Spleen (tissue), 11 donors: ENCODE results near the gene ADAMTS14. TPM values are rescaled to one million over a fixed set of nuclear protein-coding genes. Genes with fewer than 3 reads are reported as not detected.

ENCODE experiments used
- DNase-seq: peaks from one replicate; pipeline ENCODE4 v3.0.0-alpha.2; 2020
- H3K27ac ChIP-seq, 8 donors: fragments of 200-600 bp; sonication (generic) in 7 of 8; 1 replicate in 4 of 8; 2 replicates in 4 of 8; pipeline versions ENCODE4 v1.5.0 to v1.8.0; 2016 to 2021; ENCODE audit warnings: inconsistent platforms in 4 of 8, mild to moderate bottlenecking in 4 of 8, moderate library complexity in 1 of 8
- H3K27me3 ChIP-seq, 7 donors: fragments of 200-600 bp; sonication (generic) in 6 of 7; replicated peaks in 1 of 7; 1 replicate in 4 of 7; 2 replicates in 3 of 7; pipeline versions ENCODE4 v1.5.0 to v1.8.0; 2016 to 2021; ENCODE audit warnings: inconsistent platforms in 3 of 7, mild to moderate bottlenecking in 1 of 7
- H3K36me3 ChIP-seq, 6 donors: fragments of 200-600 bp; sonication (generic) in 5 of 6; 1 replicate in 4 of 6; 2 replicates in 2 of 6; pipeline versions ENCODE4 v1.5.0 to v1.8.0; 2016 to 2021; ENCODE audit warnings: inconsistent platforms in 2 of 6
- H3K4me1 ChIP-seq, 6 donors: fragments of 200-600 bp; sonication (generic) in 5 of 6; 1 replicate in 3 of 6; 2 replicates in 3 of 6; pipeline versions ENCODE4 v1.5.0 to v1.8.0; 2016 to 2021; ENCODE audit warnings: inconsistent platforms in 3 of 6
- H3K4me3 ChIP-seq, 8 donors: fragments of 200-600 bp; sonication (generic) in 7 of 8; 1 replicate in 4 of 8; 2 replicates in 4 of 8; pipeline versions ENCODE4 v1.5.0 to v1.8.0; 2016 to 2021; ENCODE audit warnings: inconsistent platforms in 4 of 8, mild to moderate bottlenecking in 4 of 8, moderate library complexity in 2 of 8
- H3K9me3 ChIP-seq, 8 donors: fragments of 200-600 bp; sonication (generic) in 7 of 8; 1 replicate in 4 of 8; 2 replicates in 4 of 8; pipeline versions ENCODE4 v1.5.0 to v1.8.0; 2016 to 2021; ENCODE audit warnings: inconsistent platforms in 4 of 8
- CTCF ChIP-seq, 11 experiments: fragments of 200-600 bp in 7 of 11; fragments of 450-650 bp in 4 of 11; sonication (generic) in 4 of 11; IDR thresholded peaks in 8 of 11; conservative IDR thresholded peaks in 3 of 11; 1 replicate in 7 of 11; 2 replicates in 4 of 11; pipeline versions ENCODE4 v1.4.0 to v1.8.0; 2016 to 2021; ENCODE audit warnings: antibody characterized with exemption in 11 of 11, inconsistent platforms in 4 of 11, mild to moderate bottlenecking in 1 of 11
- POLR2A ChIP-seq, 3 donors: fragments of 450-650 bp; IDR thresholded peaks; one replicate each; pipeline ENCODE4 v1.5.1; 2017; ENCODE audit warnings: antibody characterized with exemption in 3 of 3, mild to moderate bottlenecking in 1 of 3
- POLR2AphosphoS5 ChIP-seq, 3 donors: sonication (generic); formaldehyde crosslinking; IDR thresholded peaks; one replicate each; pipeline ENCODE4 v1.5.1; 2017; ENCODE audit warnings: antibody characterized with exemption in 3 of 3
- WGBS, 5 donors: extraction: QIAGEN DNeasy Blood & Tissue Kit in 3 of 5; methylation state at CpG; one replicate each; pipeline versions ENCODE4 v1.1.5 to v1.1.7; 2013 to 2018; 5-methylcytosine and 5-hydroxymethylcytosine counted together
- intact Hi-C: fragments of 100-400 bp; cut with DNase I; formaldehyde crosslinking; loops from one replicate; pipeline ENCODE4 v1.15.0; 2023; ENCODE audit warnings: low total_unique reads
- polyA plus RNA-seq, 3 donors: library from polyadenylated mRNA; stranded (reverse); fragments of 200-250 nt; gene quantifications; one replicate each; pipeline ENCODE4 v1.2.1, GENCODE V29; 2013
- small RNA-seq, 4 donors: library from RNA; depleted of rRNA; stranded (forward); fragments of <200 nt; gene quantifications; one replicate each; pipeline ENCODE3, GENCODE V24; 2016
- total RNA-seq, 7 donors: library from RNA; depleted of rRNA in 3 of 7; stranded (reverse); fragments of >200 nt in 3 of 7; fragmentation: NEBNext Ultra II Directional in 4 of 7; extraction: Animal tissue kit (Norgen Biotek cat#: 25700) in 4 of 7; gene quantifications; one replicate each; pipeline versions ENCODE4 v1.1.0 to v1.2.1, GENCODE V29; 2016 to 2021
- donor health status: healthy with polysubstance abuse.
- donor health status: DM: no; HTN: no; CAD: no; lungs with moderate emphysema.
- donor health status: DM: no; HTN: no; CAD: no.
- donor health status: Bipolar disorder and iron deficiency.
- donor health status: healthy.
- donor health status: DM: no; HTN: no; CAD: no.
- donor health status: DM: yes; HTN: yes; CAD: no.

ADAMTS14 gene
- total and polyA plus RNA-seq, 10 donors = 0.09 to 1.2 (median 0.36) TPM

DNA sequence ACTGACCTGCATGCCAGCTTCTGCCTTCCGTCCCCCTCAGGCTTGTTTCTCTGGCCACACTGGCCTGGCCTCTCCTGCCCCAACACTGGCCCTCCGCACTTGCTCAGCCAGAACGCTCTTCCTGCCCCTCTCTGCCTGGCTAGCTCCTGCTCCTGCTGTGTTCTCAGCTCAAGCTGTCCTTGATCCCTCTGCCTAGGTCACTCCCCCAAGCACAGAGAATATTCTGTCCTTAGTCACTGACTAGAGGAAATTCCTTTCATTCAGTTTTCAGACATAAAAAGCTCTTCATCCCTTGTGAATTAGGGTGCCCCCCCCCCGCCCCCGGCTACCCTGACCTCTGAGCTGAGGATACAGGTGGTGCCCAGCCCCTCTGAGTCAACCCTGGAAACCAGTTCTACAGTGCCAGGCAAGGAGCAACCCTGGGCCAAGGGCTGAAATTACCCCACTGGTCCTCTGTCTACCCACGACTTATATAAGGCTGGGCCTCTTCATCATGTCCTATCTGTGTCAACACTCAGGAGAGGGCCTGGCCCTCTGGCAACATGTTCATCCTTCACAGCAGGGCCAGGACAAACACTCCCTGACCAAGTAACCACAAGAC lies 136.8 kb downstream of the ADAMTS14 start:
- H3K4me1 ChIP-seq = no peaks in the 10 kb centered on the region
- no peaks in the 10 kb centered on the region for H3K36me3 ChIP-seq
- no peak overlapping the region for H3K27ac ChIP-seq
- H3K4me3 ChIP-seq = no peak overlapping the region
- H3K9me3 ChIP-seq = no peaks in the 10 kb centered on the region
- WGBS, 5 donors = 74 to 92% (median 85%) methylated on average over 6 of the region's 6 CpGs
- no peak for TF ChIP-seq POLR2AphosphoS5 (IDR thresholded peaks at IDR 0.05)
- TF ChIP-seq CTCF (IDR thresholded peaks at IDR 0.05 in 8 of 11, conservative IDR thresholded peaks at IDR 0.05 in 3 of 11) = no peak
- TF ChIP-seq POLR2A (IDR thresholded peaks at IDR 0.05) = no peak
- intact Hi-C loops = no loop called here
- H3K27me3 ChIP-seq = no peaks in the 10 kb centered on the region
- no peak for DNase-seq

- no peaks in the 10 kb centered on the region for H3K9me3 ChIP-seq
- no peaks in the 10 kb centered on the region for H3K36me3 ChIP-seq
- no peak for TF ChIP-seq POLR2A (IDR thresholded peaks at IDR 0.05)
- no peak for TF ChIP-seq CTCF (IDR thresholded peaks at IDR 0.05 in 8 of 11, conservative IDR thresholded peaks at IDR 0.05 in 3 of 11)
- TF ChIP-seq POLR2AphosphoS5 (IDR thresholded peaks at IDR 0.05) = no peak
- WGBS, 5 donors = 74 to 95% (median 88%) methylated on average over 2 of the region's 2 CpGs
- H3K4me1 ChIP-seq = peaks cover 0 to 5% (median 0%) of the 10 kb centered on the region in 6 donors
- H3K27me3 ChIP-seq = no peaks in the 10 kb centered on the region
- DNase-seq = no peak
- H3K4me3 ChIP-seq = no peak overlapping the region
- no peak overlapping the region for H3K27ac ChIP-seq
- intact Hi-C loops = no loop called here
These were observed 137.4 kb downstream of the ADAMTS14 start for GRCh38 chr10:70809726-70810125.

GRCh38 chr10:70810967-70811366 lies 138.7 kb downstream of the ADAMTS14 start:
- Histone ChIP-seq H3K9me3 (no peaks in the 10 kb centered on the region), H3K36me3 (no peaks in the 10 kb centered on the region), H3K27ac (no peak overlapping the region), H3K27me3 (no peaks in the 10 kb centered on the region), H3K4me1 (peaks cover 0 to 14% (median 7%) of the 10 kb centered on the region in 6 donors), H3K4me3 (no peak overlapping the region)
- 0 to 54% (median 44%) methylated on average over 1 of the region's 1 CpG for WGBS, 5 donors
- DNase-seq = no peak
- intact Hi-C loops = no loop called here
- no peak for TF ChIP-seq POLR2AphosphoS5 (IDR thresholded peaks at IDR 0.05)
- TF ChIP-seq CTCF (IDR thresholded peaks at IDR 0.05 in 8 of 11, conservative IDR thresholded peaks at IDR 0.05 in 3 of 11) = no peak
- TF ChIP-seq POLR2A (IDR thresholded peaks at IDR 0.05) = no peak

DNA sequence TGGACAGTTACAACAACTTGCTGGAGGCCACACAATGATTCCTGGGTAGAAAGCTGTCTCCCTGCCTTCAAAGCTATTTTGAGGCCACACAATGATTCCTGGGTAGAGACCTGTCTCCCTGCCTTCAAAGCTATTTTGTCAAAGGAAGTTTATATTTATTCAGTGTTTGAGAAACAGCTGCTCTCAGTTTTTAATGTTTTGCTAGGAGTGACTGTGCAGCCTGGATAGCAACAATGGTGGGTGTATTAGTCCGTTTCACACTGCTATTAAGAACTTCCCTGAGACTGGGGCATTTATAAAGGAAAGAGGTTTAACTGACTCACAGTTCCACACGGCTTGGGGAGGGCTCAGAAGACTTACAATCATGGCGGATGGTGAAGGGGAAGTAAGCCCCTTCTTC lies 139.6 kb downstream of the ADAMTS14 start:
- H3K36me3 ChIP-seq = no peaks in the 10 kb centered on the region
- no peaks in the 10 kb centered on the region for H3K9me3 ChIP-seq
- H3K27me3 ChIP-seq = no peaks in the 10 kb centered on the region
- WGBS, 5 donors = 76 to 87% (median 80%) methylated on average over 3 of the region's 3 CpGs
- H3K4me1 ChIP-seq = peaks cover 0 to 20% (median 12%) of the 10 kb centered on the region in 6 donors
- intact Hi-C loops = no loop called here
- TF ChIP-seq POLR2AphosphoS5 (IDR thresholded peaks at IDR 0.05) (no peak), POLR2A (IDR thresholded peaks at IDR 0.05) (no peak), CTCF (IDR thresholded peaks at IDR 0.05 in 8 of 11, conservative IDR thresholded peaks at IDR 0.05 in 3 of 11) (no peak)
- H3K4me3 ChIP-seq = no peak overlapping the region
- DNase-seq = no peak
- no peak overlapping the region for H3K27ac ChIP-seq

Small RNA genes within 50 kb of the gene (small RNA-seq; reads per million reads assigned to genes)
- 0 reads per million in 4 donors for gene RPS26P40

Other genes with a start within 250 kb of the ADAMTS14 start
- gene NODAL, start 230.8 kb upstream of the ADAMTS14 start, total RNA-seq = not detected
- gene NODAL, start 230.8 kb upstream of the ADAMTS14 start, polyA plus RNA-seq = not detected
- gene PALD1, start 193.7 kb upstream of the ADAMTS14 start, total RNA-seq = 10 to 100 TPM in 6 of 7 donors, 1 to 10 TPM in 1; 8.5 to 27.8 (median 20.5) TPM
- gene PALD1, start 193.7 kb upstream of the ADAMTS14 start, polyA plus RNA-seq = 10 to 100 TPM in 2 of 3 donors, 1 to 10 TPM in 1; 7.7 to 19.7 (median 16.8) TPM
- gene PRF1, start 69.8 kb upstream of the ADAMTS14 start, total RNA-seq = 10 to 100 TPM; 41.5 to 79.6 (median 56.8) TPM
- gene PRF1, start 69.8 kb upstream of the ADAMTS14 start, polyA plus RNA-seq = 10 to 100 TPM in 1 of 3 donors, 1 to 10 TPM in 2; 6.6 to 11.3 (median 7.0) TPM
- 1 to 10 TPM in 2 of 7 donors, under 1 TPM in 5; 0.56 to 2.9 (median 0.66) TPM for gene TBATA, start 112.9 kb downstream of the ADAMTS14 start, total RNA-seq
- under 1 TPM in 1 of 3 donors, not detected in 2; 0.45 TPM for gene TBATA, start 112.9 kb downstream of the ADAMTS14 start, polyA plus RNA-seq
- 10 to 100 TPM; 50.4 to 75.1 (median 65.8) TPM for gene SGPL1, start 143.4 kb downstream of the ADAMTS14 start, total RNA-seq
- gene SGPL1, start 143.4 kb downstream of the ADAMTS14 start, polyA plus RNA-seq = 10 to 100 TPM in 1 of 3 donors, 1 to 10 TPM in 2; 6.8 to 10.6 (median 7.8) TPM
- 10 to 100 TPM; 24.5 to 36.1 (median 29.8) TPM for gene PCBD1, start 216.1 kb downstream of the ADAMTS14 start, total RNA-seq
- gene PCBD1, start 216.1 kb downstream of the ADAMTS14 start, polyA plus RNA-seq = 10 to 100 TPM; 25.0 to 45.6 (median 45.2) TPM